ENCODE data around the gene NDFIP2.

The NDFIP2 gene

DNA sequence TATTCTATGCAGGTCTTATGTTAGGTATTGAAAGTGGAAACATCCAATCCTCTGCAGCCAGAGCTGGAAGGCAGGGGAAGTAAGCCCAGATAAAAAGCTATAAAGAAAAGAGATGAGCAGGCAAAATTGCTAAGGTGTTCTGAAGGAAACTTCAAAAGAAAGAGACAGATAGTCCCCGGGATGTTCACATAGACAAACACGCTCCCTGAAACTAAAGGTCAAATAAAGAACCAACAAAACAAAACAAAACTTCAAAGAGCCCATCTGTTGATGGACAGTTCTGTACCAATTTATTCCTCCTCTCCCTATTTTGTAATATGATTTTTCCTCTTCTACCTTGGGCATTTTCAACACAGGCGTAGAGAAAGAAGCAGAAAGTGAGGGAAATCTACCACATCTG is 11.3 kb upstream of the NDFIP2 start:
- Mint-ChIP-seq H3K36me3 (ENCODE audit: low read depth) (peaks cover 7% of the 10 kb centered on the region), H3K4me1 (ENCODE audit: low read depth) (peaks cover 44% of the 10 kb centered on the region), H3K27me3 (ENCODE audit: low read depth) (no peaks in the 10 kb centered on the region), H3K9me3 (peaks cover 9% of the 10 kb centered on the region), H3K4me3 (no peak overlapping the region), H3K27ac (no peak overlapping the region)
- no peak for DNase-seq (ENCODE audit: low spot score)

DNA sequence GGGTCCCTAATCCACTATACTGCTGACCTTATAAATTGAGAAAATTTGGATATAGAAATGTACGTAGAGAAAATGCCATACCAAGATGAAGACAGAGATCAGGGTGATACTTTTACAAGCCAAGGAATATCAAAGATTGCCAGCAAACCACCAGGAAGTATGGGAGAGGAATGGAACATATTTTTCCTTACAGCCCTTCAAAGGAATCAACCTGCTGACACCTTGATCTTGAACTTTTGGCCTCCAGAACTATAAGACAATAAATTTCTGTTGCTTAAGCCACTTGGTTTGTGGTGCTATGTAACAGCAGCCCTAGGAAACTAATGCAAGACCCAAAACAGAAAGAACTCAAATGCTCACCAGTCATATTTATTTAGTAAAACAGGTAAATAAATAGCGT is 10.3 kb upstream of the NDFIP2 start:
- peaks cover 9% of the 10 kb centered on the region for H3K36me3 Mint-ChIP-seq (ENCODE audit: low read depth)
- H3K27ac Mint-ChIP-seq = no peak overlapping the region
- H3K4me1 Mint-ChIP-seq (ENCODE audit: low read depth) = peaks cover 45% of the 10 kb centered on the region
- no peaks in the 10 kb centered on the region for H3K27me3 Mint-ChIP-seq (ENCODE audit: low read depth)
- DNase-seq (ENCODE audit: low spot score) = no peak
- H3K4me3 Mint-ChIP-seq = no peak overlapping the region
- H3K9me3 Mint-ChIP-seq = peaks cover 12% of the 10 kb centered on the region

DNA sequence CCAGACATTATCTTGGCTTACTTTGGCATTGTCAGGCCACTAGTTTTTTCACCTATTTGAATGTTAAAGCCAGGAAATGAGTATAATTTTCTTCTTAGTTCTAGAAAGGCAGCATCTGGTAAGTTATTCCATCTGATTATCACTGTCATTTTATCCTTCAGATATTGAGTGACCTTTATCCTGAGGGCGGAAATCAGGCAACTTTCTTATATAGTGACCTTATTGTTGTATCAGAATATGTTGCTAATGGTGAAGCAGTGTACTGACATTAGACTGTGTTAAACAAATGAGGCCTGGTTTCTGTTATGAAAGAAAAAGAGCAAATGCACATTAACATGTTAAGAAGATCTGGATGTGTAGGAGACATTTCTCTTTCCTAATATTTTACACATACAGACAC is 5.4 kb upstream of the NDFIP2 start:
- H3K27me3 Mint-ChIP-seq (ENCODE audit: low read depth) = no peaks in the 10 kb centered on the region
- H3K27ac Mint-ChIP-seq = no peak overlapping the region

DNA sequence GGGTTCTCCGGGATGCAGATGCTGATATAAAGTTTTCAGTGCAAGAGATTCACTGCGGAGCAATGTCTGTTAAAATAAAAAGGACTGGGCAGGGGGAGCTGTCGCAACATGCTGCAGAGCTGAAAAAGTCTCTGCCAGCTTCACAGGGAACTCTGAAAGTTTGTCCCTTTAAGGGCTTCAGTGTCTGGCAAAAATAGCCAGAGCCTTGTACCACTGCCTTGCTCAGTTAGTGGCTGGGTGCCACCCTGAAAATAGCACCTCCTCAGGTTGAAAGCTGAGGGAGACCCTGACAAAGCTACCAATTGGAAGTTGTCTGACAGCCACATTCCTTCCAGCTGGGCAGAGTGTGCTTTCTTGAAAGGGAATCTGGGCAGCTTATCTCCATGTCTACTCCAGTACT is 3.0 kb upstream of the NDFIP2 start:
- H3K27ac Mint-ChIP-seq = no peak overlapping the region
- peaks cover 3% of the 10 kb centered on the region for H3K27me3 Mint-ChIP-seq (ENCODE audit: low read depth)
- H3K36me3 Mint-ChIP-seq (ENCODE audit: low read depth) = peaks cover 14% of the 10 kb centered on the region
- no peak for DNase-seq (ENCODE audit: low spot score)
- no peak overlapping the region for H3K4me3 Mint-ChIP-seq
- H3K4me1 Mint-ChIP-seq (ENCODE audit: low read depth) = peaks cover 46% of the 10 kb centered on the region
- H3K9me3 Mint-ChIP-seq = peaks cover 9% of the 10 kb centered on the region

More for the DNA sequence above, 5.4 kb upstream of the NDFIP2 start:
- H3K4me3 Mint-ChIP-seq = no peak overlapping the region
- no peak for DNase-seq (ENCODE audit: low spot score)
- H3K36me3 Mint-ChIP-seq (ENCODE audit: low read depth) = peaks cover 6% of the 10 kb centered on the region
- peaks cover 9% of the 10 kb centered on the region for H3K9me3 Mint-ChIP-seq
- H3K4me1 Mint-ChIP-seq (ENCODE audit: low read depth) = peaks cover 45% of the 10 kb centered on the region

DNA sequence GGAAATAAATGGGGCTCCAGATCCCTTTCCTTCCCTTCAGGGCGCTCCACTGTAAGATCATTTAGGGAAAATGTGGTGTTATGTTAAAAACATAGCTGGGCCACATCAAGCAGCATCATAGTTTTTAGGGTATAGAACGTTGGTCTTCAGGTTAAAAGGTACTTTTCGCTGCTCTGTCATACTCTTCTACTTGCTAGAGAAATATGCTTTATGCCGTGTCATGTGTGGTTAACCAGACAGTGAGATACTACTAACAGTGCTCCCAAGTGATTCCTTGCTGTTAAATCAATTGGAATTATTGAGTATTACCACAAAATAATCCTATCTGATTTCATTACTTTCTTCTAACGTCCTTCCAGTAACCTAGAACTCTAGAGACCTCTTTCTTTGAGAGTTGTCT is 1.1 kb upstream of the NDFIP2 start:
- H3K9me3 Mint-ChIP-seq = no peaks in the 10 kb centered on the region
- peaks cover 57% of the 10 kb centered on the region for H3K4me1 Mint-ChIP-seq (ENCODE audit: low read depth)
- DNase-seq (ENCODE audit: low spot score) = no peak

DNA sequence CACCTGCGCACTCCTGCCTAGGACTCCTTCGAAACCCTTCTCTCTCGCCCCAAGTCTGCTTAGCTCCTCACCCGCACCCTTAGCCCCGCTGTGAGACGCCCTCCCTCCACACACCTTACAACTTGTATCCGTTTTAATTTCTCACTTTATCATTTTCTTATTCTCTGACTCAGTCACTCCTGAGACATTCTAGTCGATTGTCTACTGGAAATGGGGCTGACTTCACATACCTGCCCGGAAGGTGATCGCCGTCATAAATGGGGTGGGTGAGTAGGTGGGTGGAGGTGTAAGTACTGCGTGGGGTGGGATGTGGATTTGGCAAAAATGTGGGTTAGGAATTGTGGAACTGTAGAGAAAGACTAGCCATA is 714 bp downstream of the NDFIP2 start:
- Mint-ChIP-seq H3K27ac (peak overlapping the region; percentile 93), H3K36me3 (ENCODE audit: low read depth) (peaks cover 34% of the 10 kb centered on the region), H3K4me3 (peak overlapping the region; percentile 91), H3K27me3 (ENCODE audit: low read depth) (peaks cover 3% of the 10 kb centered on the region), H3K4me1 (ENCODE audit: low read depth) (peaks cover 67% of the 10 kb centered on the region), H3K9me3 (no peaks in the 10 kb centered on the region)
- DNase-seq (ENCODE audit: low spot score) = peak; percentile 80

More for the DNA sequence above, 1.1 kb upstream of the NDFIP2 start:
- H3K4me3 Mint-ChIP-seq = peak overlapping the region; percentile 91
- peaks cover 3% of the 10 kb centered on the region for H3K27me3 Mint-ChIP-seq (ENCODE audit: low read depth)
- peaks cover 22% of the 10 kb centered on the region for H3K36me3 Mint-ChIP-seq (ENCODE audit: low read depth)
- H3K27ac Mint-ChIP-seq = no peak overlapping the region

DNA sequence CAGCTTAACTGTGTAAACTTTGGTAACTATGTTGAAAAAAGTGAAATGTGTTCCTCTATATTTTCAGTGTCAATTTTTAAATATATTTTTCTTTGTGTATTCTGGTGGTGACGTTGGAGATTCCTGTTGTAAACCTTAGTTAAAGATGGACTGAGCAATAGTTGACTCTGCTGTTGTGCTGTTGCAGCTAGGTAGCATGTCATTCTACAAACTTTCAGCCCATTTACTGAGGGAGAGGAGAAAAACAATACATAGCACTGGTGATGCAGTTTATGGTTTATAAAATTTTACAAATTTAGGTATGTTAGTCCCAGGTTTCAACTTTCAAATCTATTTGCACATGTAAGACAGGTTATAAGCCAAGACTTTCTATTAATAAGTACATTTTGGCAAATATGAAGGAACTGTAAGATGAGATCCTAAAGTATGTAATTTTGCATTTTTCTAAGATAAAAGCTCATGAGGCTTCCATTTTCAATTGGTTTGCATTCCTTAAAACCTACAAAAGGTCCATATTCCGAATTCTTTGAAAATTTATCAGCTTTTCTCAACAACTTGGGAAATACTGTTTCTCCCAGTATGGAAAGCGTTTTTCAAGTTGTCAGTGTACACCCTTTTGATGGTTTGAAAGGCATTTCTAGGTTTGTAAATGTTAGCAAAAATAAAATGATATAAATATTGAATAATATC is 1.5 kb downstream of the NDFIP2 start:
- no peak for DNase-seq (ENCODE audit: low spot score)
- Mint-ChIP-seq H3K9me3 (no peaks in the 10 kb centered on the region), H3K27ac (peak overlapping the region; percentile 93), H3K4me3 (peak overlapping the region; percentile 91), H3K4me1 (ENCODE audit: low read depth) (peaks cover 72% of the 10 kb centered on the region), H3K27me3 (ENCODE audit: low read depth) (peaks cover 3% of the 10 kb centered on the region), H3K36me3 (ENCODE audit: low read depth) (peaks cover 40% of the 10 kb centered on the region)

DNA sequence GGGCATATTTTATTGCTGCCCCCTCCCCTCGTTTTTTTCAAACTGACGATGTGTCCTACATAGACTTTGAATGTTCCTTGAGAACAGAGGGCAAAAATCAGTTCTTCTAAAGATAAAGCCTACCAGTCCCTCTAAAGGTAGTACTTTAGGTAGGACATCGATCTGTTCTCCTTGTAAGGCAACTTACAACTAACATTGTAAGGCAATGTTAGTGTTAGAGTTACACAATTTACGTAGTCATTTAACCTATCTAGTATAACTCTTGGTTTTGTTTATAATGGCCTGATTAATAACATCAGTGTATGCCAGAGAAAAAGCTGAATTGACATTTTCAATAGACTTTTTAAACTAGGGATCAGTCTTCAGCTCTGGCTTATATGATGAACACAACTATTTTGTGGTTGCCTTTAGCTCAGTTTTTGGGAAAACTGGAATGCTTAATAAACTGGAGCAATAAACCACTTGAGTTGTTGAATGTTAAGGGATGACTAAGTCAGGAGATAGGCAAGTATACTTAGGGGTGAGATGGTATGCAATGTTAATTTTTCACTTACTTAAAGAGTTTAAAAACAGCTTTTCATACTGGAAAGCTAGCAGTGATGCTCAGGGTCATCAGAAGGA is 2.2 kb downstream of the NDFIP2 start:
- Mint-ChIP-seq H3K27ac (peak overlapping the region; percentile 80), H3K36me3 (ENCODE audit: low read depth) (peaks cover 46% of the 10 kb centered on the region), H3K4me1 (ENCODE audit: low read depth) (peaks cover 76% of the 10 kb centered on the region), H3K27me3 (ENCODE audit: low read depth) (peaks cover 3% of the 10 kb centered on the region), H3K4me3 (peak overlapping the region; percentile 91), H3K9me3 (no peaks in the 10 kb centered on the region)
- DNase-seq (ENCODE audit: low spot score) = no peak

DNA sequence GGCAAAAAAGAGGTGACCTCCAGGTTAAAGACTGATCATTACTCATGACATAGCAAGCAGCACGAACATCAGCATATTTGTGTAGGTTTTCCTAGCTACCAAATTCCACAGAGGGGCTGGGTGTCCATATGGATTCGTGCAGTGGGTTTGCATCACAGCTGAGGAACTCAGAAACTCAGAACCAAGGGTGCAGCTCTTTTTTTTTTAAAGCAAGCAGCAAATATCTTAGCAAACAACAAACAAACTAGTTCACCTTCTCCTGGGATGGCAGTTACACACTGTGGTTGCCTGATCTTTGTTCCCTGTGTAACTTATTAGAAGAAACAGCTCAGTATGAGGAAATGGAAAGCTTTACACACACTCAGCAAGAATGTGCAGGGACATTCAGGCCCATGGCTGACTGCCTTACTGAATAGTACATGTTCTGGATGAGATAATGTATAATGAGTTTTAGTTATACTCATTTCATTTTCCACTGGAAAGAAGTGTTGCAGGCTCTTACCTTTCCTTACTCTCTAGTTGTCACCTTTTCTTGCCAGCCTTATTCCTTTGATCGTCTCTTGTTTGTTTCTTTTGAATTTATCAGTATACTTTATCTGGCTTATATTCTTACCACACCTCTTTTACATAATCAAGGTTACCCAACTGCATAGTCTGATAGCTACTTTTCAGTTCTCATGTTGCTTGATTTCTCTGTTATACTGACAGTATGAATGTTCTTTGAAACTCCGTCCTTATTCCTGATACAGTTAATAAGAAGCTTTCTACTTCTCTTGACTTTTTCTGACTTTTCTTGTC is 4.3 kb downstream of the NDFIP2 start:
- H3K36me3 Mint-ChIP-seq (ENCODE audit: low read depth) = peaks cover 59% of the 10 kb centered on the region
- peak overlapping the region; percentile 91 for H3K4me3 Mint-ChIP-seq
- peak overlapping the region; percentile 91 for H3K27ac Mint-ChIP-seq

DNA sequence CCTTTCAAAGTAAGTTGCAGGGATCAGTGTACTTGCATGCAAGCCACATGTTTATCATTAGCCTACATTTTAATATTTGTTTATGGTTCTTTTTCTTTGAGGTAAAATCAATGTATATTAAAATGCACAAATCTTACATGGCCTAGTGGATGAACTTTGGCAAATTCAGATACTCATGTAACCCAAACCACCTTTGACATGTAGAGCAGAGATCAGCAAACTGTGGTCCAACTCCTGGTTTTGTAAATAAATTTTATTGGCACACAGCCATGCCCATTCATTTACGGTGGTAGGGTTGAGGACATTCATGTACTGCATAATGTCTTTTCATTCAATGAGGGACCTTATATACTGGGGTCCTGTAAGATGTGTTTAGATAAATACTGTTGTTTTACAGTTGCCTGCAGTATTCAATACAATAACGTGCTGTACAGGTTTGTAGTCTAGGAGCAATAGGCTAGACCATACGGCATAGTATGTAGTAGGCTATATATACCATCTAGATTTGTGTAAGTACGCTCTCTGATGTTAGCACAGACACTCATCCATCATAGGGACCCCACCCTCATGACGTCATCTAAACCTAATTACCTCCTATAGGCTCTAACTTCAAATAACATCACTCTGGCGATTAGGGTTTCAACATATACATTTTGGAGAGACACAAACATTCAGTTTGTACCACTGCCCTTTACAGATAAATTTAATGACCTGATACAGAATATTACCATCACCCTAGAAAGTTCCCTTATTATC is 5.7 kb downstream of the NDFIP2 start:
- peak overlapping the region; percentile 75 for H3K27ac Mint-ChIP-seq

More for the DNA sequence above, 4.3 kb downstream of the NDFIP2 start:
- H3K9me3 Mint-ChIP-seq = no peaks in the 10 kb centered on the region
- H3K4me1 Mint-ChIP-seq (ENCODE audit: low read depth) = peaks cover 72% of the 10 kb centered on the region
- H3K27me3 Mint-ChIP-seq (ENCODE audit: low read depth) = peaks cover 3% of the 10 kb centered on the region
- DNase-seq (ENCODE audit: low spot score) = peak; percentile 50

DNA sequence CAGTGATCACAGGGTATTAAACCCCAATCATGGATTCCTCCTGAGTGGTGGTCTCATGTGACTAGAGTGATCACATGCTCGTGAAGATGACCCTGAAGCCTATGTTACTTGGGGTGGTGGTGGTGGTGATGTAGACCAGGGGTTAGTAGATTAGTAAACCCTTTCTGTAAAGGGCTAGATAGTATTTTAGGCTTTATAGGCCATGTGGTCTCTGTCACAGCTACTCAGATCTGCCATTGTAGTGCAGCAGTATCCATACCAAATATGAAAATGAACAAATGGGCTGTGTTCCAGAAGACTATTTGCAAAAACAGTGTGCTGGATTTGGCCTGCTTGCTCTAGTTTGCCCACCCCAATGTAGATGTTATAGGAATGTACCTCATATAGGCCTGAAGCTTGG is 9.4 kb downstream of the NDFIP2 start:
- DNase-seq (ENCODE audit: low spot score) = no peak
- no peak overlapping the region for H3K4me3 Mint-ChIP-seq
- H3K36me3 Mint-ChIP-seq (ENCODE audit: low read depth) = peaks cover 53% of the 10 kb centered on the region
- H3K4me1 Mint-ChIP-seq (ENCODE audit: low read depth) = peaks cover 84% of the 10 kb centered on the region
- peak overlapping the region; percentile 92 for H3K27ac Mint-ChIP-seq
- H3K27me3 Mint-ChIP-seq (ENCODE audit: low read depth) = no peaks in the 10 kb centered on the region
- no peaks in the 10 kb centered on the region for H3K9me3 Mint-ChIP-seq

More for the DNA sequence above, 5.7 kb downstream of the NDFIP2 start:
- H3K4me3 Mint-ChIP-seq = peak overlapping the region; percentile 91
- H3K36me3 Mint-ChIP-seq (ENCODE audit: low read depth) = peaks cover 69% of the 10 kb centered on the region
- H3K27me3 Mint-ChIP-seq (ENCODE audit: low read depth) = peaks cover 2% of the 10 kb centered on the region
- H3K4me1 Mint-ChIP-seq (ENCODE audit: low read depth) = peaks cover 74% of the 10 kb centered on the region
- DNase-seq (ENCODE audit: low spot score) = no peak
- H3K9me3 Mint-ChIP-seq = no peaks in the 10 kb centered on the region

DNA sequence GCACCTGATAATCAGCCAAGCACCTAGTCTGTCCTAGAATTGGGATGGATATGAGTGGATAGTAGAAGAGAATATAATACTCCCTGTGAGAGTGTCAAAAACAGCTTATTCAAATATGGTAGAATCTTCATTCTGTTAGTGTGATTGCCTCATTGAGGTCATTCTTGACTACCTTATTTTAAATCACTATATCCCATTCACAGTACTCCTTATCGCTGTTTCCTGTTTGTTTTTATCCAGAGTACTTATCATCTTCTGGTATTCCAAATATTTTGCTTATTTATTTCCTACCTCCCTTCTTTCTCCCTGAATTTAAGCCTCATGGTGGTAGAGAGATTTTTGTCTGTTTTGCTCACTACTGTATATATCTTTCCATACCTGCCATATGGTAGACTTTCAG is 9.9 kb downstream of the NDFIP2 start:
- Mint-ChIP-seq H3K4me1 (ENCODE audit: low read depth) (peaks cover 84% of the 10 kb centered on the region), H3K27ac (peak overlapping the region; percentile 92), H3K36me3 (ENCODE audit: low read depth) (peaks cover 49% of the 10 kb centered on the region), H3K9me3 (no peaks in the 10 kb centered on the region), H3K27me3 (ENCODE audit: low read depth) (no peaks in the 10 kb centered on the region), H3K4me3 (peak overlapping the region; percentile 74)
- no peak for DNase-seq (ENCODE audit: low spot score)

DNA sequence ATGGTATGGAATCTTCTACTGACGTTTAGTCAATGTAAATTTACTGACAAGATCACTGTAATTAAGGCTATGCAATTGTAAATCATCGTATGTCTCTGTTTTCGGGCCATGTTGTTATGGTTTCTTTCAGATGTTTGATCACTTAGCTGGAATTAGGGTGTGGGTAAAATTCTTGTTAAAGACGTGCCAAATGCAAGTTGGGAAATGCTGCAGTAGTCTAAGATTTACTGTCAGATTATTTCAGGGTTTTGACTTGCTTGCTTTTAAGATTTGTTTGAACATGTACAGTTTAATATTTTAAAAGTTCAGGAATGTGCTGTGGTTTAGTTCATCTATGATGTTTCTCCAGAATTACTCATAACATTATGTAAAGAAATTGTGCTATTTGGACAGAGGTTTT is 10.8 kb downstream of the NDFIP2 start:
- peaks cover 44% of the 10 kb centered on the region for H3K36me3 Mint-ChIP-seq (ENCODE audit: low read depth)
- H3K4me3 Mint-ChIP-seq = peak overlapping the region; percentile 74
- H3K27me3 Mint-ChIP-seq (ENCODE audit: low read depth) = no peaks in the 10 kb centered on the region
- H3K4me1 Mint-ChIP-seq (ENCODE audit: low read depth) = peaks cover 85% of the 10 kb centered on the region
- peak overlapping the region; percentile 92 for H3K27ac Mint-ChIP-seq
- DNase-seq (ENCODE audit: low spot score) = no peak
- H3K9me3 Mint-ChIP-seq = no peaks in the 10 kb centered on the region

Data from T-helper 2 cell treated with Interferon-gamma antibody and Interleukin-4, amounts not matched to agents 5 μg/mL and 100 μg/mL, for 36 hours (primary cell).